Stomach smooth muscle (tissue), 2 donors: ENCODE results near the gene CYB561D2.

Source experiments
- H3K27ac ChIP-seq: one replicate; pipeline ENCODE4 v1.7.0; 2013; ENCODE audit warnings: mild to moderate bottlenecking, low read length, inconsistent platforms
- H3K27me3 ChIP-seq, 2 donors: one replicate each; pipeline ENCODE4 v1.7.0; 2013; ENCODE audit warnings: low read length in 2 of 2; ENCODE audit not compliant: insufficient read depth in 2 of 2, control insufficient read depth in 1 of 2
- H3K36me3 ChIP-seq, 2 donors: one replicate each; pipeline ENCODE4 v1.7.0; 2013; ENCODE audit warnings: low read length in 2 of 2; ENCODE audit not compliant: control insufficient read depth in 2 of 2, insufficient read depth in 2 of 2
- H3K4me1 ChIP-seq: one replicate; pipeline ENCODE4 v1.7.0; 2013; ENCODE audit warnings: low read length; ENCODE audit not compliant: control insufficient read depth, insufficient read depth
- H3K4me3 ChIP-seq, 2 donors: one replicate each; pipeline ENCODE4 v1.7.0; 2013; ENCODE audit warnings: low read length in 2 of 2
- H3K9ac ChIP-seq, 2 donors: one replicate each; pipeline ENCODE4 v1.7.0; 2013; ENCODE audit warnings: low read length in 2 of 2, mild to moderate bottlenecking in 1 of 2
- H3K9me3 ChIP-seq, 2 donors: one replicate each; pipeline ENCODE4 v1.7.0; 2013; ENCODE audit warnings: low read length in 2 of 2; ENCODE audit not compliant: control insufficient read depth in 2 of 2
- donor health status: healthy.
- donor health status: Pancreatic carcinoma.

Gene CYB561D2

DNA sequence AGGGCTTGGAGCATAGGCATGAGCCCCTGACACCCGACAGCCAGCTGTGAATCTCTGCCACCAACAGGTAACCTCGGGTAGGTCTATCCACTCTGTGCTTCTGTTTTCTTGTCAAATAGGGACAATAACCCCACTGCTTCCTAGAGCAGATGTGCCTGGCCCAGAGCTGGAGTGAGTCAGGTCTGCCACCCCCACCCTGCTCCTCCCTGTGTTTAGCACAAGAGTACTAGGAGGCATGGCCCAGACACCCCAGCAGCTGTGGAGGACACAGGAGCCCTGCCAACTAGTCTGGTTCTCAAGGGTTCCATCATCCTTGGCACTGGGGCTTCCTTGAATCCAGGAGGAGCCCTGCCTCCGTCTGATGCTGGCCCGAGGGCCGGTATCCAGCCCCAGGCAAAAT, 42.4 kb downstream of the CYB561D2 start:
- H3K27me3 ChIP-seq, result no peaks in the 10 kb centered on the region
- H3K9ac ChIP-seq, result no peak overlapping the region
- H3K4me3 ChIP-seq, result no peak overlapping the region
- peaks cover 8% of the 10 kb centered on the region for H3K4me1 ChIP-seq
- H3K36me3 ChIP-seq, result no peaks in the 10 kb centered on the region
- no peaks in the 10 kb centered on the region for H3K9me3 ChIP-seq
- H3K27ac ChIP-seq, result no peak overlapping the region

DNA sequence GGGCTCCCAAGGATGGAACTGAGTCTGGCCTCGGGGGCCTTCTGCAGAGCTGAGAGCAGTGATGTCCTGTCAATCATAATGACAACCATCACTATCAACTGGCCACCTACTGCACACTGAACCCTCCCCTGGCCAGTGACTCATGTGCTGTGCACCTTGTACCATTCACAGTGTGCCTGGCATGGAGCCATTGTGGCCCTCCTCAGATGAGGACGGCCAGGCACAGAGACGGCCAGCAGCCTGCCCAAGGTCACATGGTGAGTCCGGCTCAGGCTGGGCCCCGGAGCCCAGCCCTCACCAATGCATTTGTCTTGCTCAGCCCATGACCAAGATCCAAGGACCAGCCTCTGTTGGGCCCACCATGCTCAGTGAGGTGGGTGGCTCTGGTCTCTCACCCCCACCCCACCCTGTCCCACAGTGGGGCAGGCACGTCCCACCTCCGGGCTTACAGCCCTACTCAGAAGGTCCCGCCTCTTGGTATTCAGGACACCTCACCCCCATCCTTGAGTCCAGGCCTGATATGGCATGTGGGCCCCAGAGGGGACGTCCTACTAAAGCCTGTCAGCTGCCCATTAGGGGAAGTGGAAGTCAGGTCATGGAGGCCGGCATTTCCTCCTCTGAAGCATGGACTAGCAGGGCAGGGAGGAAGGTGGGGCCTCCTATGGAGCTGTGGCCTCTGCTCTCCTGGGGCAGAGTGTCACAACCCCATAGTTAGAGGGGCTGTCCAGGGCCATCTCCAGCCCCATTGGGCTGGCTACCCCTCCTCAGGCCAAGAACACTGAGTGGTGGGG, 44.6 kb downstream of the CYB561D2 start:
- Histone ChIP-seq H3K27me3 (no peaks in the 10 kb centered on the region), H3K9ac (no peak overlapping the region), H3K9me3 (no peaks in the 10 kb centered on the region), H3K27ac (no peak overlapping the region), H3K4me3 (no peak overlapping the region), H3K4me1 (peaks cover 8% of the 10 kb centered on the region), H3K36me3 (no peaks in the 10 kb centered on the region)

DNA sequence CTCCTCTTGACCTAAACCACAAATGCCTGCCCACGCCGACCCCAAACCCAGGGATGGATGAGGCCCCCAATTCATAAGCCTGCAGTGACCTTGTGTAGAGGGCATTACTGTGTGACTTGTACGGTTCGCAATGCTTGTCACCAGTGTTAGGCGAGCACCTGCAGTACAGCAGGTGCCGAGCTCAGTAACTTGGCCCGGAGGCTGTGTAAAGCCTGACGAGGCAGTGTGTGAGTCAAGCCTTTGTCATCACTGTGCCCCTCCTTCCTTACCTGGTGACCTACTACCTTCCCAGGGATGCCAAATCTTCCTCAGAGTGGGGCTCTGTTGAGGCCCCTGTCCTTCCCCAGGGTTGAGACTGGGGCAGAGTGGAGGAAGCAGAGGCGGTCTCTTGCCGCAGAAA, 45.8 kb downstream of the CYB561D2 start:
- H3K9ac ChIP-seq, result no peak overlapping the region
- H3K27me3 ChIP-seq, result no peaks in the 10 kb centered on the region
- no peaks in the 10 kb centered on the region for H3K36me3 ChIP-seq
- no peaks in the 10 kb centered on the region for H3K4me1 ChIP-seq
- no peak overlapping the region for H3K27ac ChIP-seq
- no peaks in the 10 kb centered on the region for H3K9me3 ChIP-seq
- no peak overlapping the region for H3K4me3 ChIP-seq

- H3K9ac ChIP-seq, result no peak overlapping the region
- H3K4me1 ChIP-seq, result no peaks in the 10 kb centered on the region
- H3K27ac ChIP-seq, result no peak overlapping the region
- no peaks in the 10 kb centered on the region for H3K36me3 ChIP-seq
- no peaks in the 10 kb centered on the region for H3K9me3 ChIP-seq
- H3K27me3 ChIP-seq, result no peaks in the 10 kb centered on the region
- no peak overlapping the region for H3K4me3 ChIP-seq
These were observed 51.4 kb downstream of the CYB561D2 start for GRCh38 chr3:50401978-50402595.
